GM19328 (cell line): ENCODE results near the gene ZYX.
"Not testable (repeated sequence)": the region's sequence is repeated elsewhere in the genome, so short reads cannot be mapped to it uniquely, and the experiment has no call there.

Source experiments
- ATAC-seq: cut with Tn5 transposase; IDR thresholded peaks from one replicate; pipeline ENCODE4 v1.9.1; 2021; ENCODE audit warnings: mild to moderate bottlenecking, moderate library complexity; ENCODE audit not compliant: unreplicated experiment

The ZYX gene

GRCh38 chr7:143396625-143397556, 15.7 kb downstream of the ZYX start:
- no peak for ATAC-seq

- no peak for ATAC-seq
Measured at GRCh38 chr7:143397710-143398530, 16.8 kb downstream of the ZYX start.

GRCh38 chr7:143398616-143399015, 17.5 kb downstream of the ZYX start:
- no peak for ATAC-seq

GRCh38 chr7:143399151-143399550, 18.0 kb downstream of the ZYX start:
- no peak for ATAC-seq

GRCh38 chr7:143399642-143400041, 18.5 kb downstream of the ZYX start:
- ATAC-seq: no peak

GRCh38 chr7:143401265-143401664, 20.1 kb downstream of the ZYX start:
- ATAC-seq: no peak

GRCh38 chr7:143402233-143402632, 21.1 kb downstream of the ZYX start:
- not testable (repeated sequence) for ATAC-seq

- no peak for ATAC-seq
Measured at GRCh38 chr7:143405173-143406001, 24.2 kb downstream of the ZYX start.

GRCh38 chr7:143406002-143406357, 24.8 kb downstream of the ZYX start:
- no peak for ATAC-seq

- no peak for ATAC-seq
Measured at GRCh38 chr7:143407287-143408251, 26.4 kb downstream of the ZYX start.

GRCh38 chr7:143408252-143408685, 27.1 kb downstream of the ZYX start:
- ATAC-seq: no peak

- no peak for ATAC-seq
Measured at GRCh38 chr7:143408686-143409561, 27.8 kb downstream of the ZYX start, which contains the start of gene EPHA1. Gene EPHA1, minus strand, starts transcription at chr7:143408856. Its CDS starts 51 bp downstream, at chr7:143408805.

- no peak for ATAC-seq
Measured at GRCh38 chr7:143410521-143411004, 29.4 kb downstream of the ZYX start.

GRCh38 chr7:143411976-143412708, 31.0 kb downstream of the ZYX start:
- no peak for ATAC-seq

- ATAC-seq: no peak
Measured at GRCh38 chr7:143413123-143413522, 32.0 kb downstream of the ZYX start.

- ATAC-seq: not testable (repeated sequence)
Measured at GRCh38 chr7:143415209-143415608, 34.1 kb downstream of the ZYX start.

GRCh38 chr7:143415742-143416397, 34.7 kb downstream of the ZYX start:
- no peak for ATAC-seq
